ENCODE measurements around the gene SH3GL1.
"Not testable (repeated sequence)": the region's sequence is repeated elsewhere in the genome, so short reads cannot be mapped to it uniquely, and the experiment has no call there.

SH3GL1 gene

GRCh38 chr19:4354897-4355296, 45.5 kb downstream of the SH3GL1 start:
- no peak overlapping the region for H3K4me3 ChIP-seq (ENCODE audit: low read depth, low read length)

GRCh38 chr19:4354282-4354681, 46.1 kb downstream of the SH3GL1 start:
- H3K4me3 ChIP-seq (ENCODE audit: low read depth, low read length) = no peak overlapping the region
- no peak for DNase-seq (ENCODE audit: low read depth)

More at GRCh38 chr19:4354897-4355296, 45.5 kb downstream of the SH3GL1 start:
- DNase-seq (ENCODE audit: low read depth) = no peak

GRCh38 chr19:4352701-4353121, 47.6 kb downstream of the SH3GL1 start:
- no peak for DNase-seq (ENCODE audit: low read depth)

GRCh38 chr19:4350726-4351125, 49.6 kb downstream of the SH3GL1 start:
- DNase-seq (ENCODE audit: low read depth) = no peak
- no peak overlapping the region for H3K4me3 ChIP-seq (ENCODE audit: low read depth, low read length)

More at GRCh38 chr19:4352701-4353121, 47.6 kb downstream of the SH3GL1 start:
- no peak overlapping the region for H3K4me3 ChIP-seq (ENCODE audit: low read depth, low read length)

- no peak for DNase-seq (ENCODE audit: low read depth)
- no peak overlapping the region for H3K4me3 ChIP-seq (ENCODE audit: low read depth, low read length)
These were observed 50.2 kb downstream of the SH3GL1 start for GRCh38 chr19:4350111-4350510.

- H3K4me3 ChIP-seq (ENCODE audit: low read depth, low read length); DNase-seq (ENCODE audit: low read depth): not testable (repeated sequence)
These were observed 51.1 kb downstream of the SH3GL1 start for GRCh38 chr19:4349225-4349624.

- H3K4me3 ChIP-seq (ENCODE audit: low read depth, low read length) = no peak overlapping the region
- DNase-seq (ENCODE audit: low read depth) = no peak
These were observed 52.8 kb downstream of the SH3GL1 start for GRCh38 chr19:4347521-4347920.

- no peak for DNase-seq (ENCODE audit: low read depth)
These were observed 54.3 kb downstream of the SH3GL1 start for GRCh38 chr19:4346020-4346383.

GRCh38 chr19:4345342-4346019, 54.9 kb downstream of the SH3GL1 start:
- H3K4me3 ChIP-seq (ENCODE audit: low read depth, low read length) = no peak overlapping the region
- no peak for DNase-seq (ENCODE audit: low read depth)

More at GRCh38 chr19:4346020-4346383, 54.3 kb downstream of the SH3GL1 start:
- no peak overlapping the region for H3K4me3 ChIP-seq (ENCODE audit: low read depth, low read length)

GRCh38 chr19:4343370-4344307, 56.7 kb downstream of the SH3GL1 start, which contains the start of gene MPND:
MPND (plus strand) TSS chr19:4343562; CDS start chr19:4343594, 32 bp downstream.
- peak; percentile 32 for DNase-seq (ENCODE audit: low read depth)
- H3K4me3 ChIP-seq (ENCODE audit: low read depth, low read length) = peak within 1 kb of the TSS; percentile 76

- peak; percentile 100 for DNase-seq (ENCODE audit: low read depth)
- H3K4me3 ChIP-seq (ENCODE audit: low read depth, low read length) = peak overlapping the region; percentile 76
These were observed 57.6 kb downstream of the SH3GL1 start for GRCh38 chr19:4342615-4343369.

GRCh38 chr19:4342314-4342614, 58.1 kb downstream of the SH3GL1 start:
- H3K4me3 ChIP-seq (ENCODE audit: low read depth, low read length) = peak overlapping the region; percentile 60
- peak; percentile 45 for DNase-seq (ENCODE audit: low read depth)

GRCh38 chr19:4338441-4339355, 61.6 kb downstream of the SH3GL1 start, which contains the start of gene STAP2:
STAP2 (minus strand) TSS chr19:4338827; CDS start chr19:4338753, 74 bp downstream.
- peak within 1 kb of the TSS; percentile 37 for H3K4me3 ChIP-seq (ENCODE audit: low read depth, low read length)
- DNase-seq (ENCODE audit: low read depth) = no peak

- peak overlapping the region; percentile 37 for H3K4me3 ChIP-seq (ENCODE audit: low read depth, low read length)
- no peak for DNase-seq (ENCODE audit: low read depth)
These were observed 62.4 kb downstream of the SH3GL1 start for GRCh38 chr19:4337906-4338440.

- no peak overlapping the region for H3K4me3 ChIP-seq (ENCODE audit: low read depth, low read length)
- DNase-seq (ENCODE audit: low read depth) = no peak
These were observed 65.3 kb downstream of the SH3GL1 start for GRCh38 chr19:4334929-4335570.

GRCh38 chr19:4329858-4330257, 70.5 kb downstream of the SH3GL1 start:
- no peak for DNase-seq (ENCODE audit: low read depth)
- H3K4me3 ChIP-seq (ENCODE audit: low read depth, low read length) = no peak overlapping the region

- DNase-seq (ENCODE audit: low read depth) = not testable (repeated sequence)
- peak overlapping the region; percentile 71 for H3K4me3 ChIP-seq (ENCODE audit: low read depth, low read length)
These were observed 71.2 kb downstream of the SH3GL1 start for GRCh38 chr19:4328991-4329681.
